Transverse colon (tissue), 4 donors: ENCODE measurements around the gene RASAL2. TPM values are rescaled to one million over a fixed set of nuclear protein-coding genes. Genes with fewer than 3 reads are reported as not detected.

Experiments used
- DNase-seq: peaks from one replicate; pipeline ENCODE4 v3.0.0-alpha.2; 2019
- H3K27ac ChIP-seq, 4 donors: fragments of 200-600 bp; sonication (generic); 2 replicates each; pipeline ENCODE4 v1.5.1; 2016 to 2018; ENCODE audit warnings: inconsistent platforms in 4 of 4
- H3K27me3 ChIP-seq: fragments of 200-600 bp; sonication (generic); 2 replicates; pipeline ENCODE4 v1.5.1; 2017; ENCODE audit warnings: inconsistent platforms
- H3K36me3 ChIP-seq, 4 donors: fragments of 200-600 bp; sonication (generic); 2 replicates each; pipeline ENCODE4 v1.5.1; 2017 to 2019; ENCODE audit warnings: inconsistent platforms in 4 of 4
- H3K4me1 ChIP-seq, 4 donors: fragments of 200-600 bp; sonication (generic); 2 replicates each; pipeline ENCODE4 v1.5.1; 2017 to 2020; ENCODE audit warnings: inconsistent platforms in 4 of 4
- H3K4me3 ChIP-seq, 4 donors: fragments of 200-600 bp; sonication (generic); 1 replicate in 1 of 4; 2 replicates in 3 of 4; pipeline versions ENCODE4 v1.5.1 to v1.6.1; 2017 to 2019; ENCODE audit warnings: inconsistent platforms in 4 of 4
- H3K9me3 ChIP-seq, 2 donors: fragments of 200-600 bp; sonication (generic); 2 replicates each; pipeline ENCODE4 v1.5.1; 2017 to 2019; ENCODE audit warnings: inconsistent platforms in 2 of 2
- CTCF ChIP-seq, 5 experiments: fragments of 200-600 bp in 3 of 5; fragments of 450-650 bp in 2 of 5; sonication (generic) in 3 of 5; IDR thresholded peaks; 1 replicate in 2 of 5; 2 replicates in 3 of 5; pipeline ENCODE4 v1.5.1; 2016 to 2017; ENCODE audit warnings: antibody characterized with exemption in 5 of 5, inconsistent platforms in 3 of 5, mild to moderate bottlenecking in 2 of 5, moderate library complexity in 1 of 5
- EP300 ChIP-seq: sonication (generic); formaldehyde crosslinking; IDR thresholded peaks from one replicate; pipeline ENCODE4 v1.6.1; 2017; ENCODE audit warnings: antibody characterized with exemption, low read depth
- POLR2A ChIP-seq: fragments of 450-650 bp; IDR thresholded peaks from one replicate; pipeline ENCODE4 v1.6.1; 2016; ENCODE audit warnings: antibody characterized with exemption, mild to moderate bottlenecking, moderate library complexity
- POLR2AphosphoS5 ChIP-seq, 3 donors: sonication (generic); formaldehyde crosslinking; IDR thresholded peaks; one replicate each; pipeline ENCODE4 v1.6.1; 2016; ENCODE audit warnings: antibody characterized with exemption in 3 of 3
- WGBS, 2 donors: methylation state at CpG; one replicate each; pipeline ENCODE4 v1.1.5; 2018; ENCODE audit warnings: low coverage in 1 of 2; 5-methylcytosine and 5-hydroxymethylcytosine counted together
- in situ Hi-C, 4 donors: fragments of 200-750 bp; cut with MboI; loops; one replicate each; pipeline versions ENCODE4 v1.15.0 to v1.15.1; 2017; ENCODE audit warnings: low sequenced_read_pairs in 3 of 4, low pct_ligation_motif_present in 1 of 4, low pct_unique_long_range_greater_than_20kb in 1 of 4
- intact Hi-C: fragments of 100-400 bp; cut with DNase I; formaldehyde crosslinking; loops from one replicate; pipeline ENCODE4 v1.15.1; 2023; ENCODE audit warnings: low total_unique reads
- total RNA-seq, 4 donors: library from RNA; depleted of rRNA; stranded (reverse); fragments of >200 nt; gene quantifications; one replicate each; pipeline ENCODE4 v1.1.0, GENCODE V29; 2016

Gene RASAL2
- total RNA-seq, 4 donors from 2014 or later, result 13.1 to 26.1 (median 19.8) TPM

- H3K27ac ChIP-seq, result no peak overlapping the region
- TF ChIP-seq POLR2A (no peak), EP300 (no peak), CTCF (IDR thresholded peaks at IDR 0.05) (no peak)
- WGBS, 2 donors, result 64% methylated on average over 1 of the region's 1 CpG; no CpG with 5 or more reads in 1 of the 2 donors
- H3K27me3 ChIP-seq, result no peaks in the 10 kb centered on the region
- H3K4me1 ChIP-seq, result peaks cover 0 to 27% (median 11%) of the 10 kb centered on the region in 4 donors
- DNase-seq, result no peak
- H3K4me3 ChIP-seq, result no peak overlapping the region
- intact Hi-C loops, result no loop called here
- in situ Hi-C loops, result no loop called here
- H3K36me3 ChIP-seq, result no peaks in the 10 kb centered on the region
- H3K9me3 ChIP-seq, result no peaks in the 10 kb centered on the region
Observed at GRCh38 chr1:178101654-178102053, 7.8 kb downstream of the RASAL2 start.

GRCh38 chr1:178102218-178102617 is 8.3 kb downstream of the RASAL2 start:
- 89 to 91% methylated on average over 4 of the region's 4 CpGs for WGBS, 2 donors
- Histone ChIP-seq H3K4me1 (peaks cover 0 to 22% (median 9%) of the 10 kb centered on the region in 4 donors), H3K9me3 (no peaks in the 10 kb centered on the region), H3K27me3 (no peaks in the 10 kb centered on the region), H3K27ac (no peak overlapping the region), H3K36me3 (no peaks in the 10 kb centered on the region), H3K4me3 (no peak overlapping the region)
- no peak for DNase-seq
- no peak for TF ChIP-seq CTCF (IDR thresholded peaks at IDR 0.05)
- TF ChIP-seq EP300, result no peak
- no peak for TF ChIP-seq POLR2A
- TF ChIP-seq POLR2AphosphoS5 (IDR thresholded peaks at IDR 0.05), result no peak
- intact Hi-C loops (no loop called here), in situ Hi-C loops (no loop called here)

GRCh38 chr1:178107823-178108222 is 13.9 kb downstream of the RASAL2 start:
- intact Hi-C loops (no loop called here), in situ Hi-C loops (no loop called here)
- H3K27me3 ChIP-seq, result no peaks in the 10 kb centered on the region
- H3K36me3 ChIP-seq, result no peaks in the 10 kb centered on the region
- H3K27ac ChIP-seq, result no peak overlapping the region
- peaks cover 0 to 7% (median 0%) of the 10 kb centered on the region in 4 donors for H3K4me1 ChIP-seq
- H3K9me3 ChIP-seq, result no peaks in the 10 kb centered on the region
- TF ChIP-seq EP300, result no peak
- no peak for TF ChIP-seq POLR2A
- no peak for TF ChIP-seq CTCF (IDR thresholded peaks at IDR 0.05)
- no peak for TF ChIP-seq POLR2AphosphoS5 (IDR thresholded peaks at IDR 0.05)
- no peak overlapping the region for H3K4me3 ChIP-seq
- DNase-seq, result no peak
- WGBS, 2 donors, result 29 to 54% methylated on average over 1 of the region's 1 CpG

GRCh38 chr1:178109348-178110143 is 15.6 kb downstream of the RASAL2 start:
- intact Hi-C loops, result no loop called here
- 79 to 85% methylated on average over 5 of the region's 5 CpGs for WGBS, 2 donors
- in situ Hi-C loops, result no loop called here

More at GRCh38 chr1:178109348-178110143, 15.6 kb downstream of the RASAL2 start:
- DNase-seq, result no peak
- Histone ChIP-seq H3K9me3 (no peaks in the 10 kb centered on the region), H3K27ac (no peak overlapping the region), H3K27me3 (no peaks in the 10 kb centered on the region), H3K4me3 (no peak overlapping the region), H3K36me3 (no peaks in the 10 kb centered on the region), H3K4me1 (peaks cover 0 to 7% (median 0%) of the 10 kb centered on the region in 4 donors)
- TF ChIP-seq CTCF (IDR thresholded peaks at IDR 0.05) (no peak), POLR2AphosphoS5 (IDR thresholded peaks at IDR 0.05) (no peak), POLR2A (no peak), EP300 (no peak)
